ENCODE data around the gene PRKCD. TPM values are rescaled to one million over a fixed set of nuclear protein-coding genes. Genes with fewer than 3 reads are reported as not detected.

Gene PRKCD
- total RNA-seq, 1 donor from 2014 or later = 16.1 TPM

GRCh38 chr3:53126601-53127000, 34.4 kb upstream of the PRKCD start:
- no peak for DNase-seq (ENCODE audit: low spot score in 2 of 2, unreplicated experiment in 2 of 2)
- Mint-ChIP-seq H3K27ac (no peak overlapping the region), H3K27me3 (ENCODE audit: low read depth) (no peaks in the 10 kb centered on the region), H3K4me1 (peaks cover 18% of the 10 kb centered on the region), H3K4me3 (no peak overlapping the region), H3K9me3 (no peaks in the 10 kb centered on the region), H3K36me3 (peaks cover 28% of the 10 kb centered on the region)
- TF ChIP-seq CTCF (IDR thresholded peaks at IDR 0.05; ENCODE audit: unreplicated experiment) = no peak

- Mint-ChIP-seq H3K36me3 (peaks cover 13% of the 10 kb centered on the region), H3K27me3 (ENCODE audit: low read depth) (no peaks in the 10 kb centered on the region), H3K4me1 (peaks cover 18% of the 10 kb centered on the region), H3K4me3 (peak overlapping the region; percentile 89), H3K27ac (peak overlapping the region; percentile 99), H3K9me3 (no peaks in the 10 kb centered on the region)
- DNase-seq (ENCODE audit: low spot score in 2 of 2, unreplicated experiment in 2 of 2) = no peak
- no peak for TF ChIP-seq CTCF (IDR thresholded peaks at IDR 0.05; ENCODE audit: unreplicated experiment)
Measured at GRCh38 chr3:53129344-53129743, 31.7 kb upstream of the PRKCD start.

- Mint-ChIP-seq H3K36me3 (peaks cover 4% of the 10 kb centered on the region), H3K9me3 (no peaks in the 10 kb centered on the region), H3K4me3 (peak within 1 kb of the TSS; percentile 89), H3K27ac (peak within 1 kb of the TSS; percentile 99), H3K4me1 (peaks cover 18% of the 10 kb centered on the region), H3K27me3 (ENCODE audit: low read depth) (no peaks in the 10 kb centered on the region)
- peak; percentile 92 to 97 for DNase-seq (ENCODE audit: low spot score in 2 of 2, unreplicated experiment in 2 of 2)
- peak; percentile 13 for TF ChIP-seq CTCF (IDR thresholded peaks at IDR 0.05; ENCODE audit: unreplicated experiment)
Measured at GRCh38 chr3:53130179-53131061, 30.6 kb upstream of the PRKCD start, which contains the start of gene RFT1. TSS of gene RFT1 (minus strand) at chr3:53130435. CDS start at chr3:53130400, 35 bp downstream.

- no peak for TF ChIP-seq CTCF (IDR thresholded peaks at IDR 0.05; ENCODE audit: unreplicated experiment)
Measured at GRCh38 chr3:53131096-53131495, 29.9 kb upstream of the PRKCD start.

GRCh38 chr3:53132347-53132746, 28.7 kb upstream of the PRKCD start:
- no peak overlapping the region for H3K27ac Mint-ChIP-seq
- no peaks in the 10 kb centered on the region for H3K36me3 Mint-ChIP-seq
- H3K4me1 Mint-ChIP-seq = peaks cover 22% of the 10 kb centered on the region
- DNase-seq (ENCODE audit: low spot score in 2 of 2, unreplicated experiment in 2 of 2) = no peak
- no peak for TF ChIP-seq CTCF (IDR thresholded peaks at IDR 0.05; ENCODE audit: unreplicated experiment)
- H3K4me3 Mint-ChIP-seq = no peak overlapping the region
- H3K27me3 Mint-ChIP-seq (ENCODE audit: low read depth) = no peaks in the 10 kb centered on the region
- H3K9me3 Mint-ChIP-seq = no peaks in the 10 kb centered on the region

More at GRCh38 chr3:53131096-53131495, 29.9 kb upstream of the PRKCD start:
- no peak for DNase-seq (ENCODE audit: low spot score in 2 of 2, unreplicated experiment in 2 of 2)
- Mint-ChIP-seq H3K4me1 (peaks cover 20% of the 10 kb centered on the region), H3K27me3 (ENCODE audit: low read depth) (no peaks in the 10 kb centered on the region), H3K27ac (peak overlapping the region; percentile 99), H3K9me3 (no peaks in the 10 kb centered on the region), H3K36me3 (no peaks in the 10 kb centered on the region), H3K4me3 (peak overlapping the region; percentile 89)
